Trophoblast cell (in vitro differentiated cells and primary cell): ENCODE measurements around the gene CASS4.

Source experiments
- DNase-seq, 2 donors: peaks; one replicate each; pipeline ENCODE4 v3.0.0-alpha.2; 2016
- H2AFZ ChIP-seq: 2 replicates; pipeline ENCODE4 v1.6.1; 2013; ENCODE audit warnings: low read length, moderate library complexity, mild to moderate bottlenecking; ENCODE audit not compliant: insufficient read depth, poor library complexity
- H2AK5ac ChIP-seq: 2 replicates; pipeline ENCODE4 v1.6.1; 2013; ENCODE audit warnings: mild to moderate bottlenecking, low read length
- H2BK120ac ChIP-seq: 2 replicates; pipeline ENCODE4 v1.6.1; 2013; ENCODE audit warnings: low read length, mild to moderate bottlenecking, moderate library complexity; ENCODE audit not compliant: insufficient read depth, poor library complexity
- H2BK12ac ChIP-seq: 2 replicates; pipeline ENCODE4 v1.6.1; 2013; ENCODE audit warnings: mild to moderate bottlenecking, low read length, moderate library complexity
- H2BK5ac ChIP-seq: 2 replicates; pipeline ENCODE4 v1.6.1; 2013; ENCODE audit warnings: low read length, low read depth, moderate library complexity, mild to moderate bottlenecking; ENCODE audit not compliant: poor library complexity
- H3K14ac ChIP-seq: 2 replicates; pipeline ENCODE4 v1.6.1; 2013; ENCODE audit warnings: mild to moderate bottlenecking, low read length
- H3K18ac ChIP-seq: 2 replicates; pipeline ENCODE4 v1.6.1; 2013; ENCODE audit warnings: mild to moderate bottlenecking, low read length
- H3K23ac ChIP-seq: 2 replicates; pipeline ENCODE4 v1.6.1; 2013; ENCODE audit warnings: low read length
- H3K27ac ChIP-seq: 2 replicates; pipeline ENCODE4 v1.5.1; 2013; ENCODE audit warnings: low read depth, mild to moderate bottlenecking, inconsistent platforms, low read length, moderate library complexity
- H3K27me3 ChIP-seq: 2 replicates; pipeline ENCODE4 v1.6.1; 2013; ENCODE audit warnings: inconsistent platforms, mild to moderate bottlenecking, low read length, moderate library complexity; ENCODE audit not compliant: insufficient read depth
- H3K36me3 ChIP-seq, 2 experiments: 1 replicate in 1 of 2; 2 replicates in 1 of 2; pipeline ENCODE4 v1.6.1; 2013; ENCODE audit warnings: low read length in 2 of 2, mild to moderate bottlenecking in 2 of 2, moderate library complexity in 1 of 2; ENCODE audit not compliant: insufficient read depth in 2 of 2, control insufficient read depth in 1 of 2
- H3K4ac ChIP-seq: 2 replicates; pipeline ENCODE4 v1.6.1; 2013; ENCODE audit warnings: low read depth, mild to moderate bottlenecking, low read length, moderate library complexity
- H3K4me1 ChIP-seq, 2 experiments: 1 replicate in 1 of 2; 2 replicates in 1 of 2; pipeline ENCODE4 v1.6.1; 2013; ENCODE audit warnings: low read length in 2 of 2, mild to moderate bottlenecking in 2 of 2, moderate library complexity in 1 of 2; ENCODE audit not compliant: insufficient read depth in 2 of 2, control insufficient read depth in 1 of 2
- H3K4me2 ChIP-seq: 2 replicates; pipeline ENCODE4 v1.6.1; 2013; ENCODE audit warnings: inconsistent platforms, mild to moderate bottlenecking, low read length, moderate library complexity
- H3K4me3 ChIP-seq: 2 replicates; pipeline ENCODE4 v1.5.1; 2013; ENCODE audit warnings: mild to moderate bottlenecking, low read depth, low read length, inconsistent platforms
- H3K79me1 ChIP-seq: one replicate; pipeline ENCODE4 v1.6.1; 2013; ENCODE audit warnings: low read length
- H3K79me2 ChIP-seq: 2 replicates; pipeline ENCODE4 v1.6.1; 2013; ENCODE audit warnings: low read length, mild to moderate bottlenecking; ENCODE audit not compliant: control insufficient read depth, insufficient read depth, poor library complexity
- H3K9ac ChIP-seq: 2 replicates; pipeline ENCODE4 v1.6.1; 2013; ENCODE audit warnings: mild to moderate bottlenecking, low read length
- H3K9me3 ChIP-seq: 2 replicates; pipeline ENCODE4 v1.6.1; 2013; ENCODE audit warnings: low read depth, mild to moderate bottlenecking, control low read depth, inconsistent platforms, low read length; ENCODE audit not compliant: insufficient read depth
- H4K12ac ChIP-seq: 2 replicates; pipeline ENCODE4 v1.6.1; 2013; ENCODE audit warnings: low read depth, mild to moderate bottlenecking, low read length, moderate library complexity
- H4K8ac ChIP-seq: 2 replicates; pipeline ENCODE4 v1.6.1; 2013; ENCODE audit warnings: low read depth, mild to moderate bottlenecking, low read length, moderate library complexity
- H4K91ac ChIP-seq: one replicate; pipeline ENCODE4 v1.6.1; 2013; ENCODE audit warnings: low read depth, mild to moderate bottlenecking, low read length, moderate library complexity
- WGBS: extraction: QIAGEN DNeasy Blood & Tissue Kit; methylation state at CpG from one replicate; pipeline ENCODE4 v1.1.7; 2013; ENCODE audit warnings: missing lambda C conversion rate; ENCODE audit not compliant: insufficient read length, insufficient coverage; ENCODE audit errors: extremely low coverage; 5-methylcytosine and 5-hydroxymethylcytosine counted together

The CASS4 gene

DNA sequence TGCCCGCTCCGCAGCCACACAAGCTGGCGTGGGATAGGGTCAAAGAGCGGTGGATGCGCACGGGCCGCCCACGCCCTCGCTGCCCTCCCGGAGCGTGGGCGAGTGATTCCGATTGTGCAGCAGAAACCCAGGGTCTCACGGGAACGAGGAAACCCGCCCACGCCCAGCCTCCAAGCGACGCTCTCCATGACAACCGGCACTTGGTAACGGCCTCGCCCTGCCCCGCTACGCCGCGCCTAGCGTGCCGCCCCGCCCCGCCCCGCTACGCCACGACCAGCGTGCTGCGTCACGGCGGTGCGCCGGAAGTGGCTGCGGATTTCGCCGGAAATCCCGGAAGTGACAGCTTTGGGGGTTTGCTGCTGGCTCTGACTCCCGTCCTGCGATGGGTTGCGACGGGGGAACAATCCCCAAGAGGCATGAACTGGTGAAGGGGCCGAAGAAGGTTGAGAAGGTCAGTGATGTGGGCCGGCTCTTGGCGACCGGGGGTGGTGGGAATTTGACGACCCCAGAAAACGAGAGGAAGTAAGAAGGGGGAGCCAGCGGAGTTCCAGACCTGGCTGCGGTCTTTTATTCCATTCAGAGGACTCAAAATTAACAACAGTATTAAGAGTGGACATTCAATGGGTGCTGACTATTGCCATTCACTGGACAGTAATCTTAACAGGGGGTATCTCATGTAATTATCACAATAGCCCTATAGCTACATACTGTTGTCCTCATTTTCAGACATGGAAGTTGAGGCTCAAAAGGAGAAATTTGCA, 56.4 kb downstream of the CASS4 start, which contains the start of gene RTF2:
Gene RTF2, plus strand, starts transcription at position 312 of the 761 bp plus-strand sequence. Its CDS starts 71 bp downstream, at position 383.
- Histone ChIP-seq H2AK5ac (no peak within 1 kb of the TSS), H3K27me3 (no peaks in the 10 kb centered on the region), H2BK12ac (no peak within 1 kb of the TSS), H3K4me2 (peak within 1 kb of the TSS; percentile 89), H3K4me3 (peak within 1 kb of the TSS; percentile 96), H3K18ac (peak within 1 kb of the TSS; percentile 74), H3K4ac (peak within 1 kb of the TSS; percentile 71), H3K9ac (peak within 1 kb of the TSS; percentile 97), H3K27ac (no peak within 1 kb of the TSS), H3K9me3 (no peaks in the 10 kb centered on the region), H3K79me1 (peaks cover 2% of the 10 kb centered on the region), H2BK5ac (peak within 1 kb of the TSS; percentile 55), H4K12ac (peak within 1 kb of the TSS; percentile 94), H3K36me3 (peaks cover 5 to 11% of the 10 kb centered on the region in 2 experiments), H3K14ac (no peak within 1 kb of the TSS), H2BK120ac (peak within 1 kb of the TSS; percentile 57), H3K79me2 (peaks cover 2% of the 10 kb centered on the region), H3K4me1 (peaks cover 2 to 6% of the 10 kb centered on the region in 2 experiments), H4K8ac (peak within 1 kb of the TSS; percentile 95), H4K91ac (peak within 1 kb of the TSS; percentile 53), H2AFZ (peak within 1 kb of the TSS; percentile 72), H3K23ac (no peak within 1 kb of the TSS)
- peak; percentile 96 to 98 for DNase-seq
- WGBS = no CpG with 5 or more reads among the region's 55 CpGs

- Histone ChIP-seq H2BK120ac (no peak overlapping the region), H3K9ac (peak overlapping the region; percentile 97), H3K18ac (no peak overlapping the region), H3K27ac (no peak overlapping the region), H3K4me1 (peaks cover 2 to 6% of the 10 kb centered on the region in 2 experiments), H2BK5ac (no peak overlapping the region), H2AFZ (no peak overlapping the region), H3K14ac (no peak overlapping the region), H3K23ac (no peak overlapping the region), H3K4me3 (no peak overlapping the region), H4K8ac (peak overlapping the region; percentile 95), H3K4me2 (peak overlapping the region; percentile 86), H2BK12ac (no peak overlapping the region), H4K91ac (no peak overlapping the region), H3K79me1 (peaks cover 2% of the 10 kb centered on the region), H3K79me2 (peaks cover 2% of the 10 kb centered on the region), H3K4ac (peak overlapping the region; percentile 71), H4K12ac (peak overlapping the region; percentile 94), H3K36me3 (peaks cover 9 to 16% of the 10 kb centered on the region in 2 experiments), H3K9me3 (no peaks in the 10 kb centered on the region), H3K27me3 (no peaks in the 10 kb centered on the region), H2AK5ac (no peak overlapping the region)
- DNase-seq = peak in 1 of 2 donors; percentile 6
- no CpG with 5 or more reads among the region's 8 CpGs for WGBS
These were observed 57.0 kb downstream of the CASS4 start for GRCh38 chr20:56469077-56469449.

DNA sequence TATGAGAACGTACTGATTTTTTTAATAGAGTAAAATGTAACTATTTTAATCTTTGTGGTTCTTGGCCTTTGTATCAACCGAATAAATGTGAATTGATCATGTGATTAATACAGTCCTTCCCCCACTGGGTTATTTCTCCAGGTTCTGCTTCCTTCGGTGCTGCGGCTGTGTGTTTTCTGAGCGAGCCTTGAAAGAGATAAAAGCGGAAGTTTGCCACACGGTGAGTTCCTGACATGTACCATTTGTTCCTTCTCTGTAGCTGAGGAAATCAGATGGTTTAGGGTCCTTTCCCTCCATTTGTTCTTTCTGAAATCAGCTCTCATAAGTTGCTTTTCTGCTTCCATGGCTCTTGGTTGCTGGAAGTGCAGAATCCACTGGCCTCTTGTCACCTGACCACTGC, 71.9 kb downstream of the CASS4 start:
- Histone ChIP-seq H3K4ac (no peak overlapping the region), H3K36me3 (peaks cover 27 to 52% of the 10 kb centered on the region in 2 experiments), H3K4me1 (no peaks in the 10 kb centered on the region), H3K18ac (no peak overlapping the region), H3K79me2 (no peaks in the 10 kb centered on the region), H3K4me2 (no peak overlapping the region), H2AK5ac (no peak overlapping the region), H3K9ac (no peak overlapping the region), H3K27me3 (no peaks in the 10 kb centered on the region), H4K12ac (no peak overlapping the region), H3K79me1 (no peaks in the 10 kb centered on the region), H2BK12ac (no peak overlapping the region), H4K91ac (no peak overlapping the region), H2BK120ac (no peak overlapping the region), H3K9me3 (peaks cover 1% of the 10 kb centered on the region), H3K4me3 (no peak overlapping the region), H3K27ac (no peak overlapping the region), H4K8ac (no peak overlapping the region), H2AFZ (no peak overlapping the region), H3K14ac (no peak overlapping the region), H2BK5ac (no peak overlapping the region), H3K23ac (no peak overlapping the region)
- no peak for DNase-seq
- no CpG with 5 or more reads among the region's 7 CpGs for WGBS

GRCh38 chr20:56487216-56487615, 75.2 kb downstream of the CASS4 start:
- WGBS = no CpG with 5 or more reads among the region's 11 CpGs
- no peak for DNase-seq

More at GRCh38 chr20:56487216-56487615, 75.2 kb downstream of the CASS4 start:
- no peak overlapping the region for H3K14ac ChIP-seq
- H4K91ac ChIP-seq = no peak overlapping the region
- no peak overlapping the region for H2AK5ac ChIP-seq
- no peaks in the 10 kb centered on the region for H3K27me3 ChIP-seq
- H2BK5ac ChIP-seq = no peak overlapping the region
- no peak overlapping the region for H3K9ac ChIP-seq
- peaks cover 30 to 48% of the 10 kb centered on the region in 2 experiments for H3K36me3 ChIP-seq
- no peak overlapping the region for H3K4me2 ChIP-seq
- H2AFZ ChIP-seq = no peak overlapping the region
- H4K12ac ChIP-seq = no peak overlapping the region
- H2BK12ac ChIP-seq = no peak overlapping the region
- H3K79me1 ChIP-seq = no peaks in the 10 kb centered on the region
- no peaks in the 10 kb centered on the region for H3K4me1 ChIP-seq
- no peaks in the 10 kb centered on the region for H3K79me2 ChIP-seq
- no peak overlapping the region for H3K27ac ChIP-seq
- H3K23ac ChIP-seq = no peak overlapping the region
- H3K9me3 ChIP-seq = peaks cover 1% of the 10 kb centered on the region
- no peak overlapping the region for H3K4ac ChIP-seq
- H3K4me3 ChIP-seq = no peak overlapping the region
- no peak overlapping the region for H3K18ac ChIP-seq
- no peak overlapping the region for H4K8ac ChIP-seq
- no peak overlapping the region for H2BK120ac ChIP-seq
